Measurements from ENCODE around the gene C3.
"Not testable (repeated sequence)": the region's sequence is repeated elsewhere in the genome, so short reads cannot be mapped to it uniquely, and the experiment has no call there.

C3 gene

DNA sequence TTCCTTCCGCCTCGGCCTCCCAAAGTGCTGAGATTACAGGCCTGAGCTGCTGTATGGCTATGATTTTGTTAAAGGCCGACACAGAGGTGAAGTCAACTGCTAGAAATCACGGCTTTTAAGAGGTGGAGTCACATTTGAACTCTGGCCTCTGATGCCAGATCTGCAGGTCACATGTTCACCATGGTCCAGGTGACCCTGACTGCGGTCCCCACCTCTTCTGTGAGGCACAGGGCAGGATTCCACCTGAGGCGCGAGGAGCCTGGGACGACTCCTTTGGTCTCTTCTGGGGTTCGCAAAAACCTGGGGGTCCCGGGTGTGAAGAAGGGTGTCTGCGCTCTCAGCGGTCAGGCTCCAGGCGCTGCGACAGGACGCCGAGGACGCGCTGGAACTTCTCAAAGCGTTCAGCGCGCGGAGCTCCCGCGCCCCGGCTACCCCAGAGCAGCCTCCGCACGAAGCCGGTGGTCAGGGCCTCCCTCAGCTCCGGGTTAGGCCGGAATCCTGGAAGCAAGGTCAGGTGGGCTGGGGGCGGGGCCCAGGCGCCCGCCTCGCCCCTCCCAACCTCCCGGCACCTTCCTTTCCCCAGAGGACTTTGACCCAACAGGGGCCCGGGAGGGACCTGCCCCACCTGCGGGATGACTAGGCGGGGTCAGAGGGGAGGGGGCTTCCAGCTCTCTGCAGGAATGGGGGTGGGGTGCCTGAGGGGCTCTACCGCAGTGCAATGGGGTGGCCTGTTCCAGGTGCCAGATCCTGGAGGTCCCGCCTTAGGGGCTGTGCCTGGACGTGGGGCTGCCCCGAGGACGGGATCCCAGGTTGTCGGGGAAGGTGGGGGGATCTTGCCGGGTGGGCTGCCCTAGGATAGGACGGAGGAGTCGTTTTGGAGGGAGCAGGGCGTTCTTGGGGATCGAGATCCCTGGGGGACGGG is 32.1 kb upstream of the C3 start:
- no peaks in the 10 kb centered on the region for H3K9me3 ChIP-seq (ENCODE audit: insufficient read depth, low read length)
- peak overlapping the region; percentile 74 for H3K4me3 ChIP-seq (ENCODE audit: low read length)
- no peaks in the 10 kb centered on the region for H3K79me2 ChIP-seq (ENCODE audit: low read length)
- H3K4me2 ChIP-seq (ENCODE audit: low read length): peak overlapping the region; percentile 90
- peaks cover 17% of the 10 kb centered on the region for H4K20me1 ChIP-seq (ENCODE audit: insufficient read depth, low read length)
- H3K27me3 ChIP-seq (ENCODE audit: low read depth, low read length): no peaks in the 10 kb centered on the region
- peak overlapping the region; percentile 64 for H3K27ac ChIP-seq (ENCODE audit: low read length)
- no peak overlapping the region for H2AFZ ChIP-seq (ENCODE audit: low read depth, low read length)
- H3K36me3 ChIP-seq (replicated peaks; ENCODE audit: low read depth, low read length): peaks cover 45% of the 10 kb centered on the region
- peaks cover 12% of the 10 kb centered on the region for H3K4me1 ChIP-seq (ENCODE audit: low read length)
- TF ChIP-seq, protein P1, sequence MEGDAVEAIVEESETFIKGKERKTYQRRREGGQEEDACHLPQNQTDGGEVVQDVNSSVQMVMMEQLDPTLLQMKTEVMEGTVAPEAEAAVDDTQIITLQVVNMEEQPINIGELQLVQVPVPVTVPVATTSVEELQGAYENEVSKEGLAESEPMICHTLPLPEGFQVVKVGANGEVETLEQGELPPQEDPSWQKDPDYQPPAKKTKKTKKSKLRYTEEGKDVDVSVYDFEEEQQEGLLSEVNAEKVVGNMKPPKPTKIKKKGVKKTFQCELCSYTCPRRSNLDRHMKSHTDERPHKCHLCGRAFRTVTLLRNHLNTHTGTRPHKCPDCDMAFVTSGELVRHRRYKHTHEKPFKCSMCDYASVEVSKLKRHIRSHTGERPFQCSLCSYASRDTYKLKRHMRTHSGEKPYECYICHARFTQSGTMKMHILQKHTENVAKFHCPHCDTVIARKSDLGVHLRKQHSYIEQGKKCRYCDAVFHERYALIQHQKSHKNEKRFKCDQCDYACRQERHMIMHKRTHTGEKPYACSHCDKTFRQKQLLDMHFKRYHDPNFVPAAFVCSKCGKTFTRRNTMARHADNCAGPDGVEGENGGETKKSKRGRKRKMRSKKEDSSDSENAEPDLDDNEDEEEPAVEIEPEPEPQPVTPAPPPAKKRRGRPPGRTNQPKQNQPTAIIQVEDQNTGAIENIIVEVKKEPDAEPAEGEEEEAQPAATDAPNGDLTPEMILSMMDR (IDR thresholded peaks at IDR 0.05; ENCODE audit: low read depth, low read length): no peak
- peak overlapping the region; percentile 47 for H3K9ac ChIP-seq (ENCODE audit: low read length)

DNA sequence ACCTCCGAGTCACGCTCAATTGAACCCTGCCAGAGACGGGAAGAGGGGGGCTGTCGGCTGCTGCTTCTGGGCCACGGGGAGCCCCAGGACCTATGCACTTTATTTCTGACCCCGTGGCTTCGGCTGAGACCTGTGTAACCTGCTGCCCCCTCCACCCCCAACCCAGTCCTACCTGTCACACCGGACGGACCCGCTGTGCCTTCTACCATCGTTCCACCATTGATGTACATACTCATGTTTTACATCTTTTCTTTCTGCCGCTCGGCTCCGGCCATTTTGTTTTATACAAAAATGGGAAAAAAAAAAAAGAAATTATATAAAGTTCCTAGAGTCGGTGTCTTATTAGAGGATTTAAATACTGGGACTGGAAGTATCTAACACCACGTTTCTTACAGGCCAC is 30.7 kb upstream of the C3 start:
- H4K20me1 ChIP-seq (ENCODE audit: insufficient read depth, low read length): peaks cover 17% of the 10 kb centered on the region
- TF ChIP-seq EZH2phosphoT487 (IDR thresholded peaks at IDR 0.05; ENCODE audit: low read depth): no peak
- TF ChIP-seq, protein P1 (IDR thresholded peaks at IDR 0.05; ENCODE audit: low read depth, low read length): no peak
- no peaks in the 10 kb centered on the region for H3K79me2 ChIP-seq (ENCODE audit: low read length)
- H3K4me1 ChIP-seq (ENCODE audit: low read length): peaks cover 12% of the 10 kb centered on the region
- no peak overlapping the region for H3K4me2 ChIP-seq (ENCODE audit: low read length)
- no peak overlapping the region for H3K9ac ChIP-seq (ENCODE audit: low read length)
- H3K4me3 ChIP-seq (ENCODE audit: low read length): no peak overlapping the region
- no peak overlapping the region for H2AFZ ChIP-seq (ENCODE audit: low read depth, low read length)
- H3K27me3 ChIP-seq (ENCODE audit: low read depth, low read length): no peaks in the 10 kb centered on the region
- H3K9me3 ChIP-seq (ENCODE audit: insufficient read depth, low read length): no peaks in the 10 kb centered on the region
- H3K36me3 ChIP-seq (replicated peaks; ENCODE audit: low read depth, low read length): peaks cover 55% of the 10 kb centered on the region
- no peak overlapping the region for H3K27ac ChIP-seq (ENCODE audit: low read length)

DNA sequence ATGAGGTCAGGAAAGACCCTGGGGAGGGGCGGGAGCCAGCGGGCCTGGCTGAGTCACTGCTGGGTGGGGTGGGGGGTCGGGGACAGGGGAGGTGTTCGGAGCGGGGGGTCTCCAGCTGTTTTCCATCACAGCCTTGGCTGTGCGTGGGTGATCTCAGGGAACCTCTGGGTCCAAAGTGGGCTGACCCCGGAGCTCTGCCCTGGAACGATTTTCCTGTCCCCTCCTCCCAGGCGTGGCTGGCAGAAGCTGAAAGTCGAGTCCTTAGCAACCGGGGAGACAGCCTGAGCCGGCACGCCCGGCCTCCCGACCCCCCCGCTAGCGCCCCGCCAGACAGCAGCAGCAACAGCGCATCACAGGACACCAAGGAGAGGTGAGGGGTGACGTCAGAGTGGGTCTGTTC is 29.6 kb upstream of the C3 start:
- TF ChIP-seq EZH2phosphoT487 (IDR thresholded peaks at IDR 0.05; ENCODE audit: low read depth): no peak
- TF ChIP-seq, protein P1 (IDR thresholded peaks at IDR 0.05; ENCODE audit: low read depth, low read length): no peak
- no peaks in the 10 kb centered on the region for H3K9me3 ChIP-seq (ENCODE audit: insufficient read depth, low read length)
- no peak overlapping the region for H3K9ac ChIP-seq (ENCODE audit: low read length)
- H3K27ac ChIP-seq (ENCODE audit: low read length): no peak overlapping the region
- peaks cover 23% of the 10 kb centered on the region for H4K20me1 ChIP-seq (ENCODE audit: insufficient read depth, low read length)
- H3K79me2 ChIP-seq (ENCODE audit: low read length): no peaks in the 10 kb centered on the region
- H3K27me3 ChIP-seq (ENCODE audit: low read depth, low read length): no peaks in the 10 kb centered on the region
- H3K4me1 ChIP-seq (ENCODE audit: low read length): peaks cover 12% of the 10 kb centered on the region
- no peak overlapping the region for H3K4me2 ChIP-seq (ENCODE audit: low read length)
- peaks cover 65% of the 10 kb centered on the region for H3K36me3 ChIP-seq (replicated peaks; ENCODE audit: low read depth, low read length)
- H2AFZ ChIP-seq (ENCODE audit: low read depth, low read length): no peak overlapping the region
- no peak overlapping the region for H3K4me3 ChIP-seq (ENCODE audit: low read length)

DNA sequence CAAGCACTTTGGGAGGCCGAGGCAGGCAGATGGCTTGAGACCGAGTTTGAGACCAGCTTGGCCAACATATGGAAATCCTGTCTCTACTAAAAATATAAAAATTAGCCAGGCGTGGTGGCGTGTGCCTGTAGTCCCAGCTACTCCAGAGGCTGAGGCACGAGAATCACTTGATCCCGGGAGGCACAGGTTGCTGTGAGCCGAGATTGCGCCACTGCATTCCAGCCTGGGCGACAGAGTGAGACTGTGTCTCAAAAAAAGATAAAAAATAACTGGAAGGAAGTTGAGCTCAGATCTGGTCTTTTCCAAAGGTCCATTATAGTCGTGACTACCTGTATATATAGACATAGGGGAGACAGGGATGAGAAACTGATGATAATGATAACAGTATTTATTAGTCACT is 28.1 kb upstream of the C3 start:
- H3K27me3 ChIP-seq (ENCODE audit: low read depth, low read length); H3K4me2 ChIP-seq (ENCODE audit: low read length); H3K27ac ChIP-seq (ENCODE audit: low read length); H3K4me3 ChIP-seq (ENCODE audit: low read length); H2AFZ ChIP-seq (ENCODE audit: low read depth, low read length); H3K9me3 ChIP-seq (ENCODE audit: insufficient read depth, low read length); H3K9ac ChIP-seq (ENCODE audit: low read length): not testable (repeated sequence)
- peaks cover 11% of the 10 kb centered on the region for H3K4me1 ChIP-seq (ENCODE audit: low read length)
- peaks cover 31% of the 10 kb centered on the region for H4K20me1 ChIP-seq (ENCODE audit: insufficient read depth, low read length)
- H3K79me2 ChIP-seq (ENCODE audit: low read length): peaks cover 12% of the 10 kb centered on the region; the same call in 1 of the 2 replicates
- peaks cover 71% of the 10 kb centered on the region for H3K36me3 ChIP-seq (replicated peaks; ENCODE audit: low read depth, low read length)
